Ishikawa (cell line): Measurements from ENCODE around the gene JARID2.

Experiments
- CEBPB ChIP-seq: IDR thresholded peaks from 2 replicates; pipeline ENCODE4 v1.6.1; 2012
- CREB1 ChIP-seq: IDR thresholded peaks from 2 replicates; pipeline ENCODE4 v1.6.1; 2012; ENCODE audit warnings: low read depth
- EGR1 ChIP-seq: IDR thresholded peaks from 2 replicates; pipeline ENCODE4 v1.6.1; 2012
- EP300 ChIP-seq: IDR thresholded peaks from 2 replicates; pipeline ENCODE4 v1.6.1; 2012; ENCODE audit warnings: borderline replicate concordance
- FOXM1 ChIP-seq: IDR thresholded peaks from 2 replicates; pipeline ENCODE4 v1.6.1; 2012; ENCODE audit warnings: low read depth, borderline replicate concordance
- MAX ChIP-seq: IDR thresholded peaks from 2 replicates; pipeline ENCODE4 v1.6.1; 2012
- NFIC ChIP-seq: IDR thresholded peaks from 2 replicates; pipeline ENCODE4 v1.6.1; 2012
- RAD21 ChIP-seq: IDR thresholded peaks from 2 replicates; pipeline ENCODE4 v1.6.1; 2012; ENCODE audit warnings: low read depth
- TAF1 ChIP-seq: IDR thresholded peaks from 2 replicates; pipeline ENCODE4 v1.6.1; 2012; ENCODE audit warnings: low read depth, mild to moderate bottlenecking
- TCF12 ChIP-seq: IDR thresholded peaks from 2 replicates; pipeline ENCODE4 v1.6.1; 2012; ENCODE audit warnings: low read depth
- TEAD4 ChIP-seq: IDR thresholded peaks from 2 replicates; pipeline ENCODE4 v1.6.1; 2012
- USF1 ChIP-seq: IDR thresholded peaks from 2 replicates; pipeline ENCODE4 v1.6.1; 2012
- YY1 ChIP-seq: IDR thresholded peaks from 2 replicates; pipeline ENCODE4 v1.6.1; 2012; ENCODE audit warnings: low read depth
- ZBTB7A ChIP-seq: IDR thresholded peaks from 2 replicates; pipeline ENCODE4 v1.6.1; 2012; ENCODE audit warnings: low read depth
- TF ChIP-seq, protein P1 (sequence below): IDR thresholded peaks from 2 replicates; pipeline ENCODE4 v1.6.1; 2012; ENCODE audit warnings: low read depth, mild to moderate bottlenecking

The JARID2 gene

DNA sequence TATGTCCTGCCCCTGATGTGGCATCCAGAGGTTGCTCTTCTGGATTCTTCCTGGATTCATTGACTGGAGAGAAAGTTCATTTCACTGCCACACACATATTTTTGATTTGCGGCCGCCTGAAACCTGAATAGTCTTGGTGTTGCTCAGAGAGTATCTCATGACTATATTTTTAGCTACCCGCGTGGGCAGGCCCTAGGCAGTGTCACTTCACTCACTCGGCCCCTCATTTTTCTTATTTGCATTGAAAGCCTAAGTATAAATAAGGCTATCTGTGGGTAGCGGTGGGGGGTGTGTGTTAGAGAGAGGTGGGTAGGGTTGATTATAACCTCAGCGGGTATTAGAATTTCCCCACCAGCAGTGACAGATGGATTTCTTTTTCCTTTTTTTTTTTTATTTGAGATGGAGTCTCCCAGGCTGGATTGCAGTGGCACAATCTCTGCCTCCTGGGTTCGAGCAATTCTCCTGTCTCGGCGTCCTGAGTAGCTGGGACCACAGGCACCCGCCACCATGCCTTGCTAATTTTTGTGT is 113.5 kb downstream of the JARID2 start:
- TF ChIP-seq TAF1 (no peak), CREB1 (no peak), YY1 (no peak), RAD21 (no peak), ZBTB7A (no peak), NFIC (no peak), EP300 (no peak), EGR1 (no peak), USF1 (no peak), TEAD4 (no peak), FOXM1 (no peak), MAX (no peak), TCF12 (no peak), CEBPB (no peak)
- TF ChIP-seq, protein P1, sequence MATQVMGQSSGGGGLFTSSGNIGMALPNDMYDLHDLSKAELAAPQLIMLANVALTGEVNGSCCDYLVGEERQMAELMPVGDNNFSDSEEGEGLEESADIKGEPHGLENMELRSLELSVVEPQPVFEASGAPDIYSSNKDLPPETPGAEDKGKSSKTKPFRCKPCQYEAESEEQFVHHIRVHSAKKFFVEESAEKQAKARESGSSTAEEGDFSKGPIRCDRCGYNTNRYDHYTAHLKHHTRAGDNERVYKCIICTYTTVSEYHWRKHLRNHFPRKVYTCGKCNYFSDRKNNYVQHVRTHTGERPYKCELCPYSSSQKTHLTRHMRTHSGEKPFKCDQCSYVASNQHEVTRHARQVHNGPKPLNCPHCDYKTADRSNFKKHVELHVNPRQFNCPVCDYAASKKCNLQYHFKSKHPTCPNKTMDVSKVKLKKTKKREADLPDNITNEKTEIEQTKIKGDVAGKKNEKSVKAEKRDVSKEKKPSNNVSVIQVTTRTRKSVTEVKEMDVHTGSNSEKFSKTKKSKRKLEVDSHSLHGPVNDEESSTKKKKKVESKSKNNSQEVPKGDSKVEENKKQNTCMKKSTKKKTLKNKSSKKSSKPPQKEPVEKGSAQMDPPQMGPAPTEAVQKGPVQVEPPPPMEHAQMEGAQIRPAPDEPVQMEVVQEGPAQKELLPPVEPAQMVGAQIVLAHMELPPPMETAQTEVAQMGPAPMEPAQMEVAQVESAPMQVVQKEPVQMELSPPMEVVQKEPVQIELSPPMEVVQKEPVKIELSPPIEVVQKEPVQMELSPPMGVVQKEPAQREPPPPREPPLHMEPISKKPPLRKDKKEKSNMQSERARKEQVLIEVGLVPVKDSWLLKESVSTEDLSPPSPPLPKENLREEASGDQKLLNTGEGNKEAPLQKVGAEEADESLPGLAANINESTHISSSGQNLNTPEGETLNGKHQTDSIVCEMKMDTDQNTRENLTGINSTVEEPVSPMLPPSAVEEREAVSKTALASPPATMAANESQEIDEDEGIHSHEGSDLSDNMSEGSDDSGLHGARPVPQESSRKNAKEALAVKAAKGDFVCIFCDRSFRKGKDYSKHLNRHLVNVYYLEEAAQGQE, result no peak

DNA sequence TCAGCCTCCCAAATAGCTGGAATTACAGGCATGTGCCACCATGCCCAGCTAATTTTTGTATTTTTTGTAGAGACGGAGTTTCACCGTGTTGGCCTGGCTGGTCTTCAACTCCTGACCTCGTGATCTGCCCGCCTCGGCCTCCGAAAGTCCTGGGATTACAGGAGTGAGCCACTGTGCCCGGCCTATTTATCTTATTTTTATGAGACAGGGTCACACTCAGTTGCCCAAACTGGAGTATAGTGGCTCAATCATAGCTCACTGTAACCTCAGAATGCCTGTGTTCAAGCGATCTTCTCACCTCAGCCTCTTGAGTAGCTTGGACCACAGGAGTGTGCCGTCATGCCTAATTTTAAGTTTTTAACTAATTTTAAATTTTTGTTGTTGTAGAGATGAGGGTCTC is 114.4 kb downstream of the JARID2 start:
- TF ChIP-seq ZBTB7A, result no peak
- no peak for TF ChIP-seq EP300
- TF ChIP-seq FOXM1, result no peak
- TF ChIP-seq RAD21, result no peak
- no peak for TF ChIP-seq TEAD4
- TF ChIP-seq CEBPB, result no peak
- no peak for TF ChIP-seq TAF1
- TF ChIP-seq NFIC, result no peak
- no peak for TF ChIP-seq CREB1
- TF ChIP-seq YY1, result no peak
- TF ChIP-seq MAX, result no peak
- no peak for TF ChIP-seq TCF12
- no peak for TF ChIP-seq EGR1
- TF ChIP-seq USF1, result no peak
- TF ChIP-seq, protein P1, result no peak

GRCh38 chr6:15361197-15361596 is 115.3 kb downstream of the JARID2 start:
- TF ChIP-seq CREB1, result no peak
- TF ChIP-seq YY1, result no peak
- TF ChIP-seq RAD21, result no peak
- TF ChIP-seq FOXM1, result no peak
- TF ChIP-seq ZBTB7A, result no peak
- TF ChIP-seq USF1, result no peak
- TF ChIP-seq EGR1, result no peak
- TF ChIP-seq TCF12, result no peak
- no peak for TF ChIP-seq NFIC
- TF ChIP-seq TEAD4, result no peak
- no peak for TF ChIP-seq MAX
- TF ChIP-seq, protein P1, result no peak
